GM13977 (cell line): ENCODE data around the gene EDEM3.

Experiments
- DNase-seq: peaks from one replicate; pipeline ENCODE4 v3.0.0; 2012; ENCODE audit warnings: low spot score
- in situ Hi-C: fragments of 300-500 bp; cut with MboI; formaldehyde crosslinking; loops from one replicate; pipeline ENCODE4 v1.12.0; 2022; ENCODE audit warnings: low sequenced_read_pairs, low pct_unique_long_range_greater_than_20kb, mixed read lengths, inconsistent platforms; ENCODE audit not compliant: unreplicated experiment
- TF ChIP-seq, protein P1 (sequence below): IDR thresholded peaks from 2 replicates; pipeline ENCODE4 v1.5.1; 2012; ENCODE audit warnings: mild to moderate bottlenecking, control low read depth; ENCODE audit not compliant: insufficient read depth; ENCODE audit errors: extremely low read depth, missing control alignments

Gene EDEM3

DNA sequence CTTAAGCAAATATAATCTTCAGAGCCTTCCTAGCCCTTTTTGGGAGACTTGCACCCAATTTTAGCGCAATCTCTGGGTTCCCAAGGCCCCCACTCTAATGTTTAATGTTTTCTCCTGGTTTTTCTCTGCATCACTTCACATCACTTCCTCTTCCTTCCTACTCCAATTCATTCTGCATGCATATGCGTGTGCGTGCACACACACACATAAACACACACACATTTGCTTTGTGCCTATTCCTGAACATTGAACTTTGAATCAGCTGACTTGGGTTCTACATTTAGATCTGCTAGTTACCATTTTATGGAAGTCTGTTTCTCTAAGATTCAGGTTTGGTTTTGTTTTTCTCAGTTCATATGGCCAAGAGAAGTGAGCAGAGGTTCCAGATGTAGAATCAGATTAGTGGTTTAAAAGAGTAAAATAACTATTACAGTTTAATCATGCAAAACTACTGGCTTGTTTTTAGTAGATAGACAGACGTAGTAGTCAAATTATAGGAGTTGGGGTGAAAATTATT lies 7.4 kb upstream of the EDEM3 start:
- TF ChIP-seq, protein P1, sequence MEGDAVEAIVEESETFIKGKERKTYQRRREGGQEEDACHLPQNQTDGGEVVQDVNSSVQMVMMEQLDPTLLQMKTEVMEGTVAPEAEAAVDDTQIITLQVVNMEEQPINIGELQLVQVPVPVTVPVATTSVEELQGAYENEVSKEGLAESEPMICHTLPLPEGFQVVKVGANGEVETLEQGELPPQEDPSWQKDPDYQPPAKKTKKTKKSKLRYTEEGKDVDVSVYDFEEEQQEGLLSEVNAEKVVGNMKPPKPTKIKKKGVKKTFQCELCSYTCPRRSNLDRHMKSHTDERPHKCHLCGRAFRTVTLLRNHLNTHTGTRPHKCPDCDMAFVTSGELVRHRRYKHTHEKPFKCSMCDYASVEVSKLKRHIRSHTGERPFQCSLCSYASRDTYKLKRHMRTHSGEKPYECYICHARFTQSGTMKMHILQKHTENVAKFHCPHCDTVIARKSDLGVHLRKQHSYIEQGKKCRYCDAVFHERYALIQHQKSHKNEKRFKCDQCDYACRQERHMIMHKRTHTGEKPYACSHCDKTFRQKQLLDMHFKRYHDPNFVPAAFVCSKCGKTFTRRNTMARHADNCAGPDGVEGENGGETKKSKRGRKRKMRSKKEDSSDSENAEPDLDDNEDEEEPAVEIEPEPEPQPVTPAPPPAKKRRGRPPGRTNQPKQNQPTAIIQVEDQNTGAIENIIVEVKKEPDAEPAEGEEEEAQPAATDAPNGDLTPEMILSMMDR, result no peak
- in situ Hi-C loops, result no loop called here
- no peak for DNase-seq

DNA sequence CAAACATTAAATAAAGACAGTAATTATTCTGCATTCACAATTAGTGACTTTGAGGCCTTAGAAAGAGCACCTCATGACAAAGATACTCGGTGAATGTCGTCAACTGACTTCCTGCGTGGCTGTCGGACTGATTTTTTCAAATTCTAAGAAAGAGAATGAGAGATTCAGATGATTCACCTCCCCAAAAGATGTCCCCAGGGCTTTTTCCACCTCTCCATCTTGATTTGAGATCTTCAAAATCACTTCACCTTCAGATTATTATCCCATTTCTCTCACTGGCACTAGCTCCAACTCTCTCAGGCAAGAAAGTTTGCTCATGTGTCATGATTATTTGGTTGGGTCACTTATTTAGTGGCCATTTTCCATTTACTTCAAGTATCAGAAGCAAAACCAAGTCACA lies 5.0 kb upstream of the EDEM3 start:
- in situ Hi-C loops, result no loop called here
- no peak for DNase-seq
- TF ChIP-seq, protein P1, result no peak

DNA sequence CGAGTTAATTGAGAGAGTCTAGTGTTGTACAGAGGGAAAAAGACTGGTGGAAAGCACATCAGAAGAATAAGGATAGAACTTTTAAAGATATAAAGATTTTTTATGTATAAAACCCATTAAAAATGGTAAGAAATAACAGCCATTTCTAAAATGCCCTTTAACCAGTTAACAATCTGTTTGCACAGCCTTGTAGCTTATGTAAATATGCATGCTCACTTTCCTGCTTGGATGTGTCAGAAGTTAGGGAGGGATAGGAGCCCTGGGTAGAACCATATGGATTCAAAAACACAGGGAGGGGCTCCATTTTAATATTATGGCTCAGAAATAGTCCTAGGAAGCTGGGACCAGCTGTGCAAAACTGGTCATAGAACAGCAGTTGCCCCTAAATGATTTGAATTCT lies 4.5 kb upstream of the EDEM3 start:
- DNase-seq, result no peak
- TF ChIP-seq, protein P1, result no peak
- in situ Hi-C loops, result no loop called here

DNA sequence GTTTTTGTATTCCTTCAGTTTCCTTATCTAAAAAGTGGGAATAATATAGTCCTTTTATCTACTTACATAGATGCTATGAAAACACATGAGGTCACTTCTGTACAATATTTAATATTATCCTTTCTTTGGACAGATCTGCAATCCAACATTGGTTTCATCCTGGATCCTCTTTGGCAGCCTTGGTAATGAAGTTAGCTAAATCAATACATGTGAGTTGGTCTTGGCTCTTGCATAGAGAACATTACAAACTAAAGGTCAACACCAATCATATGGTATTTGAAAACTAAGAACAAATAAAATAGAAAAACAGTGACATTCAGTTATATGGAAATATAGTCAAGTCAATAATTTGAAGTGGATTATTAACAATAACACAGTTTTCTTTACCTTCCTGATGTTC lies 3.2 kb upstream of the EDEM3 start:
- no peak for DNase-seq
- TF ChIP-seq, protein P1, result no peak
- in situ Hi-C loops, result no loop called here

DNA sequence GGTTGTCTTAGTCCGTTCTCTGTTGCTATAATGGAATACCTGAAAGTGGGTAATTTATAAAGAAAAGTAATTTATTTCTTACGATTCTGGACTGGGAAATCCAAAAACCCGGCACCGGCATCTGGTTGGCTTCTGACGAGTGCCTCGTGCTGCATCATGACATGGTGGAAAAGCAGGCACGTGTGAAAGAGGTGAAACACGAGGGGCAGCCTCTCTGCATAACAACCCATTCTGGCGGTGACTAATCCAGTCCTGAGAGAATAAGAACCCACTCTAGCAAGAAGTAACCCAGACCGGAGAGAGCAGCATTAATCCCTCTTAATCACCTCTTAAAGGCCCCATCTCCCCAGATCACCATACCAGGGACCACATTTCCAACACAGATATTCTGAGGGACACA lies 2.7 kb upstream of the EDEM3 start:
- DNase-seq, result no peak
- TF ChIP-seq, protein P1, result no peak
- in situ Hi-C loops, result no loop called here

DNA sequence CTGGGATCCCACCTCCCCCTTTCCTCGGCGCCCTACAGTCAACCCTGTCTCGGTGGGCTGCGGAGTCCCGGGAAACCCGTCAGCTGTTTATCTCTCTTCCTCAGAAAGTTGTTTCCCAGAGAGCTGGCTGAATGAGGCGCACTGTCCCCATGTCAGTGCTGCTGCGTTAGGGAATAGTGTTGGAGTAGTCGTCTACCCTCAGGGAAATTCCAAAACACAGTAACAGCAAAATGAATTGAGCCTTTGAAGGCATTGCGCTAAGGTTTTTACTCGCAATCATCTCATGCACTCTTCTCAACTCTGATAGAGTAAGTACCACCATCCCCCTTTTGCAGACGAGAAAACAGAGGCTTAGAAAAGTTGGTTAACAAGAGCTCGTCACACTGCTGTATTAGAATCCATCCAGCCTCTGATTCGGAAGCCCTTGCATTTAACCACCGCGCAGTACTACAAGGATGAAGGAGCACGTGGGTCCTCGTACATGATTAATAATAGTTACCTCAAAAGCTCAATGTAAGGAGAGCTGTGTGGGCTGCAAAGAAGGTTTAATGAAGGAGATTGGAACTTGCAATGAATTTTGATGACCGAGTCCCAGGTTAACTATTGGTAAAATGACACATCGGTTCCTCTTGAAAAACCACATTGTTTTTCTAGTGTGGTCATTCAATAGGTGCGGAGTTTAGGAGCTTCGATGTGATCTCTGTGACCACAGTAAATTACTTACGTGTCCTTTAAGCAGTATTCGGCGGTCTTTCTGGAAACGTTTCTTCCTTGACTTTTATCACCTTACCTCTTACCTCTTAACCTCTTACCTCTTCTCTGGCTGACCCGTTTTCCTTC lies 788 bp upstream of the EDEM3 start:
- in situ Hi-C loops, result no loop called here
- TF ChIP-seq, protein P1, result no peak
- DNase-seq, result peak; percentile 28
